GM12875 (cell line): Measurements from ENCODE around the gene TLCD3A.
A peak's percentile ranks its signal among the peaks of the same experiment; 100 is the strongest.
"Not testable (repeated sequence)": the region's sequence is repeated elsewhere in the genome, so short reads cannot be mapped to it uniquely, and the experiment has no call there.

Source experiments
- H3K4me3 ChIP-seq: one replicate; pipeline ENCODE4 v1.5.1; 2011; ENCODE audit warnings: low read depth, low read length, control low read depth
- CTCF ChIP-seq: IDR thresholded peaks from 2 replicates; pipeline ENCODE4 v1.5.1; 2011; ENCODE audit warnings: low read depth, mild to moderate bottlenecking, control low read depth, inconsistent platforms, low read length, moderate library complexity, borderline replicate concordance; ENCODE audit not compliant: insufficient read depth

Gene TLCD3A

GRCh38 chr17:750431-751037, 18.1 kb downstream of the TLCD3A start:
- TF ChIP-seq CTCF: no peak
- H3K4me3 ChIP-seq: peak overlapping the region; percentile 93

GRCh38 chr17:751269-752001, 19.0 kb downstream of the TLCD3A start:
- no peak for TF ChIP-seq CTCF
- peak overlapping the region; percentile 93 for H3K4me3 ChIP-seq

- TF ChIP-seq CTCF: peak; percentile 99
- H3K4me3 ChIP-seq: peak within 1 kb of the TSS; percentile 93
These were observed 19.7 kb downstream of the TLCD3A start, which contains the start of gene GEMIN4 for GRCh38 chr17:752002-752619. TSS of gene GEMIN4 (minus strand) at chr17:752264. CDS start at chr17:752142, 122 bp downstream.

- TF ChIP-seq CTCF: no peak
- peak overlapping the region; percentile 93 for H3K4me3 ChIP-seq
These were observed 20.3 kb downstream of the TLCD3A start for GRCh38 chr17:752620-753219.

- H3K4me3 ChIP-seq: no peak overlapping the region
- TF ChIP-seq CTCF: no peak
These were observed 21.0 kb downstream of the TLCD3A start for GRCh38 chr17:753418-753817.

- H3K4me3 ChIP-seq: not testable (repeated sequence)
These were observed 23.0 kb downstream of the TLCD3A start for GRCh38 chr17:755319-755961.

- H3K4me3 ChIP-seq: not testable (repeated sequence)
These were observed 23.7 kb downstream of the TLCD3A start for GRCh38 chr17:756010-756567.
